Stomach smooth muscle (tissue), 2 donors: ENCODE data around the gene CST9L.

Experiments
- H3K27ac ChIP-seq: one replicate; pipeline ENCODE4 v1.7.0; 2013; ENCODE audit warnings: mild to moderate bottlenecking, low read length, inconsistent platforms
- H3K27me3 ChIP-seq, 2 donors: one replicate each; pipeline ENCODE4 v1.7.0; 2013; ENCODE audit warnings: low read length in 2 of 2; ENCODE audit not compliant: insufficient read depth in 2 of 2, control insufficient read depth in 1 of 2
- H3K36me3 ChIP-seq, 2 donors: one replicate each; pipeline ENCODE4 v1.7.0; 2013; ENCODE audit warnings: low read length in 2 of 2; ENCODE audit not compliant: control insufficient read depth in 2 of 2, insufficient read depth in 2 of 2
- H3K4me1 ChIP-seq: one replicate; pipeline ENCODE4 v1.7.0; 2013; ENCODE audit warnings: low read length; ENCODE audit not compliant: control insufficient read depth, insufficient read depth
- H3K4me3 ChIP-seq, 2 donors: one replicate each; pipeline ENCODE4 v1.7.0; 2013; ENCODE audit warnings: low read length in 2 of 2
- H3K9ac ChIP-seq, 2 donors: one replicate each; pipeline ENCODE4 v1.7.0; 2013; ENCODE audit warnings: low read length in 2 of 2, mild to moderate bottlenecking in 1 of 2
- H3K9me3 ChIP-seq, 2 donors: one replicate each; pipeline ENCODE4 v1.7.0; 2013; ENCODE audit warnings: low read length in 2 of 2; ENCODE audit not compliant: control insufficient read depth in 2 of 2
- donor health status: healthy.
- donor health status: Pancreatic carcinoma.

Gene CST9L

DNA sequence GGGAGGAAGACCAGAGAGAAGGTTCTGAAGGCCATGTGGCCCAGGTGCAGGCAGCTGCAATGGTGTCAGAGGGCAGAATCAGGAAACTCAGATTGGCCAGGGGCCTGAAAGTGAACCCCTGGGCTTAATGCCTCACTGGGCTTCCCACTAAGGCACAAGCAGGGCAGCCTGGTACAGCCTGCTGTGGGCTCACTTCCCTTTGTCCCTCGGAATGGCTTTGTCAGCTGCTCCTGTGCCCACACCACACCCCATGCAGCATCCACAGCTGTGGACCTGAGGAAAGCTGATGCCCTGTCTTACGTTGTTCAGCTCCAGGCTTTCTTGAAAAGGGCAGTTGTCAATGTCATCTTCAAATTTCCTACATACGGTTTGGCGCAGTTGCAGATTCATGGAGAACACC, 35.0 kb upstream of the CST9L start:
- Histone ChIP-seq H3K9ac (no peak overlapping the region), H3K27ac (no peak overlapping the region), H3K4me1 (peaks cover 5% of the 10 kb centered on the region), H3K9me3 (no peaks in the 10 kb centered on the region), H3K4me3 (no peak overlapping the region), H3K27me3 (peaks cover 0 to 6% of the 10 kb centered on the region in 2 donors), H3K36me3 (no peaks in the 10 kb centered on the region)

DNA sequence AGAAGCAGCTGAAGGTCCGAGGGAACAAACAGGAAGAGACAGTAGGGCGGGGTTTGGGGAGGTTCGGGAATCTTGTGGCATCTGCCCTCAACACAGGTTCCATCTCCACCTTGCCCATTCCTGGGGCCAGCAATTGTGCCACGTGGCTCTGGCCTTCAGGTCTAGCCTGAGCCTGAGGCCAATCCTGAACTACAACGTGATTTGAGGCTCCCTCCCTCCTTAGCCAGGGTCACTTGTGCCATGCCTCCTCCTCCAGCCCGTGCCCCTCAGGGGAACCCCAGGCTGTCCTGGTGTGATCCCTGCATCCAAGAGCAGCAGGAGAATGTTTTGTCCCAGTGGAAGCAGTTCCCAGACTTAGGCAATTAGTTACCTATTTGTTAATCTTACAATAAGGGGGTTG, 34.4 kb upstream of the CST9L start:
- Histone ChIP-seq H3K27ac (no peak overlapping the region), H3K27me3 (peaks cover 0 to 6% of the 10 kb centered on the region in 2 donors), H3K36me3 (no peaks in the 10 kb centered on the region), H3K9me3 (no peaks in the 10 kb centered on the region), H3K9ac (no peak overlapping the region), H3K4me1 (peaks cover 5% of the 10 kb centered on the region), H3K4me3 (no peak overlapping the region)

- no peak overlapping the region for H3K4me3 ChIP-seq
- H3K27ac ChIP-seq: no peak overlapping the region
- no peaks in the 10 kb centered on the region for H3K36me3 ChIP-seq
- no peak overlapping the region for H3K9ac ChIP-seq
- peaks cover 5% of the 10 kb centered on the region for H3K4me1 ChIP-seq
- no peaks in the 10 kb centered on the region for H3K9me3 ChIP-seq
- peaks cover 0 to 6% of the 10 kb centered on the region in 2 donors for H3K27me3 ChIP-seq
Observed at GRCh38 chr20:23602241-23602640, 34.0 kb upstream of the CST9L start.

DNA sequence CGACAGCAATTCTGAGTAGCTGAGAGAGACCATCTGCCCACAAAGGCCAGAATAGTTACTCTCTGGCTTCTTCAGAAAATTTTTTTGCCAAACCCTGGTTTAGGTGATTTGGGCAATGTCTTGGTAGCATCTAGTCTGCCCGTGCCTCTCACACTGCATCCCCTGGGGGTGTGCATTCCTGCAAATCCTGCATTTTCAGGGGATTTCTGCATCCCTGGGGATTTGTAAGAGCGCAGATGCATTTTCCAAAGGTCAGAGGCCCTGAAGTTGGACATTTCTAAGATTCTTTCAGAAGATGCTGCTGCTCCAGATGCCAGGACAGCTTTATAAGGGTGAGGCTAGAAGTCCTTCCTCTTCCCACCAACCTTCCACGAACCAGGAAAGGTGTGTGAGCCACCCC, 33.4 kb upstream of the CST9L start:
- H3K9me3 ChIP-seq: no peaks in the 10 kb centered on the region
- H3K27me3 ChIP-seq: peaks cover 0 to 6% of the 10 kb centered on the region in 2 donors
- H3K4me1 ChIP-seq: peaks cover 5% of the 10 kb centered on the region
- H3K4me3 ChIP-seq: no peak overlapping the region
- no peaks in the 10 kb centered on the region for H3K36me3 ChIP-seq
- no peak overlapping the region for H3K27ac ChIP-seq
- no peak overlapping the region for H3K9ac ChIP-seq

DNA sequence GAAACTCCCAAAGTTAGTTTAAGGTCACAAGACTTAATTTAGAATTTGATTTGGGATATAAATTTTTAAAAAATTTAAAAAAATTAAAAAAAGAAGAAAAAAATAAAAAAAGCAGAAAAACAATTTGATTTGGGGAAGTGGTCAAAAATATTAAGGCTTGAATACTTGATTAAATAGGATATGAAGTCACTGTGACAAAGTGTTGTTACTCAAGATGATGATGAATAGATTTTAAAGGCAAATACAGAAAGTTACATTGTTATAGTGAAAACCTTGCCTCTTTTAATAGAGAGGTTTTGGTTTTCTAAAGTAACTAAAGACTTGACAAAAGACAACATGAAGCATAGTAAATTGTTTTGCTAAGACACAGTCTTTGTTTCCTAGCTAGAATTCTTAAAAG, 30.2 kb upstream of the CST9L start:
- no peaks in the 10 kb centered on the region for H3K36me3 ChIP-seq
- H3K9me3 ChIP-seq: no peaks in the 10 kb centered on the region
- H3K4me1 ChIP-seq: no peaks in the 10 kb centered on the region
- H3K9ac ChIP-seq: no peak overlapping the region
- H3K4me3 ChIP-seq: no peak overlapping the region
- peaks cover 0 to 3% of the 10 kb centered on the region in 2 donors for H3K27me3 ChIP-seq
- no peak overlapping the region for H3K27ac ChIP-seq

DNA sequence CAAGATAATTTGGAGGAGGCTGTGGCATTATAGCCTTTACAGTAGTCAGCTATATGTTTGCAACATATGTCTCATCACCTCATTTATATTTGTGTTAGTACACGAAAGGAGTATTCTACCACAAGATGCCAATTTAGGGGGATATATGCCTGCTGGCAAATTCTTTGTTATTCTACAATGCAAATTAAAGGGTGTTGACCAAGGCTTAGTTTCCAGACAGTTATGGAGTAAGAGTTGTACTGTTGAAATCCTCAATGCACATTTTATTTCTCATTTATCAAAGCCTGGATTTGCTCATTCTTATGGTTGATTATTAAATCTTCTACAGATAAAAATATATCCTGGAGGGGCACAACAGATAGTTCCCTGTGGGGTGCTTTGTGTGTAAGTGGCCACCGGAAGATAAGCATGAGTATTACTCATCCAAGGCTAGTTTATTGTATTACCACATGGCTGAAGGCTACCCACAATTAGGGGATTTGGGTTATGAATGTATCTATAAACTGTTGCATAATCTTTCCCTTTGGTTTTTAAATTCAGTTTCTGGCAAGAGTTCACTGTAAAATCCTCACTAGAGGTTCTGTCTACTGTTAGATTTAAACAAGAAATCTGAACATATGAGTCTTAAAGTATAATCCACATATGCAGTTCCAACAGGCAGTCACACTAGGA, 28.4 kb upstream of the CST9L start:
- H3K4me1 ChIP-seq: no peaks in the 10 kb centered on the region

GRCh38 chr20:23595941-23596340, 27.7 kb upstream of the CST9L start:
- Histone ChIP-seq H3K4me1 (no peaks in the 10 kb centered on the region), H3K9ac (no peak overlapping the region), H3K4me3 (no peak overlapping the region), H3K27me3 (no peaks in the 10 kb centered on the region), H3K9me3 (no peaks in the 10 kb centered on the region), H3K36me3 (no peaks in the 10 kb centered on the region), H3K27ac (no peak overlapping the region)

More for the DNA sequence above, 28.4 kb upstream of the CST9L start:
- no peak overlapping the region for H3K9ac ChIP-seq
- no peak overlapping the region for H3K4me3 ChIP-seq
- no peaks in the 10 kb centered on the region for H3K9me3 ChIP-seq
- H3K36me3 ChIP-seq: no peaks in the 10 kb centered on the region
- no peaks in the 10 kb centered on the region for H3K27me3 ChIP-seq
- no peak overlapping the region for H3K27ac ChIP-seq

DNA sequence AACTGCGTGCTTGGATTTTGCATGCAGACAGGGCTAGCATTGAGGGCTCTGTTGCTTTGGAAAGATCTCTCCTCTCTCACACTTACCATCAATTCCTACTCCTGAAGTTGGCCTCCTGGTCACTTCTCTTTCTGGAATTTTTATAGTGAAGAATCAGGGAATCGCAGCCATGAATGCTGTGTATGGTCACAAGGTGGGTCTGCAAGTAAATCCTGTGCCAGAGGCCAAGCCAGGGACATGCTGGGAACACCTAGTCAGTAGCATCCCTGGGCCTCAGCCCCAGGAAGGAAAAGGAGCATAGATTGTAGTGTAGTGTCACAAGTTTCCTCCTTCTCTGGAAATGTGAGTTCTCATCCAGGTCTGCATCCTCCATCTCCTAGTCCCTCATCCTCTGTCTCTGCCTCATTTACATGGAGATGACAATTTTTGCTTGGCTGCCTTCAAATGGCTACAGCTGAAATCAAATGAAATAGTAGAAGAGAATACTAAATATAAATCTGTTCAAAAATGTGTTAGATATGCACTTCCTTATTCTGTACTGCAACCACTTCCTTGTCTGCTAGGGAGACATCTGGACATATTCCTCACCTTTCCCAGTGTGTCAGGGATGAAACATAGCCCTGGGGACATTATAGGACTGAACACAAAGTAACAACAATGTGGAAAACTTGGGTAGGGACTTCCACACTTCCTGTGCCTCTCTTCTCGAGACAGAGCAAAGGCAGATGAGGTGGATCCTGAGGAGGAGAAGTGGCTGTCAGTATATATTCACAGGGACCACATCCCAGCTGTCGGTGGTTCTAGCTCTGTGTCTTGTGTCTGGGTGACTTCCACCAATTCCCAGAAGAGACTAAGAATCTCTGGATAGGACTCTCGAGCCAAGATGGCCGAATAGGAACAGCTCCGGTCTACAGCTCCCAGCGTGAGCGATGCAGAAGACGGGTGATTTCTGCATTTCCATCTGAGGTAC, 20.4 kb upstream of the CST9L start:
- Histone ChIP-seq H3K9ac (no peak overlapping the region), H3K27me3 (peaks cover 0 to 11% of the 10 kb centered on the region in 2 donors)

DNA sequence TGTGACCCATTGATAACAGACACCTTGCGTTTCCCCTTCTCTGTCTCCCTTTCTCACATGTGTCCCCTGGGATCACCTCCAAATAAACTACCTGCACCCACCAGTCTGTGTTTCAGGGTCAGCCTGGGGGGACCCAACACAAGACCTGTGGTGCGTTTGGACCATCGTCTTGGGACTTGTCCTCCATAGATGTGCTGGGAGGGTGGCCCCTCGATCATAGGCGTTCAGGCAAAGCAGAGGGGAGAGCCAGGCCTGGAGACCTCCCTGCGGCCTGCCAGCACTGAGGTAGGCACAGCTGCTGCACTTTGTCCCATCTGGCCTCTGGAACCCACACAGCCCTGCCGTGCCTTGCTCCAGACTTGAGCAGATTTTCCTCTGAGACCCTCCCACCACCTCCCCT, 19.3 kb upstream of the CST9L start:
- no peak overlapping the region for H3K4me3 ChIP-seq
- H3K4me1 ChIP-seq: no peaks in the 10 kb centered on the region
- no peaks in the 10 kb centered on the region for H3K9me3 ChIP-seq
- H3K27ac ChIP-seq: no peak overlapping the region
- H3K27me3 ChIP-seq: peaks cover 0 to 11% of the 10 kb centered on the region in 2 donors
- no peak overlapping the region for H3K9ac ChIP-seq
- H3K36me3 ChIP-seq: no peaks in the 10 kb centered on the region

More for the DNA sequence above, 20.4 kb upstream of the CST9L start:
- Histone ChIP-seq H3K4me3 (no peak overlapping the region), H3K27ac (no peak overlapping the region), H3K36me3 (no peaks in the 10 kb centered on the region), H3K9me3 (no peaks in the 10 kb centered on the region), H3K4me1 (no peaks in the 10 kb centered on the region)

DNA sequence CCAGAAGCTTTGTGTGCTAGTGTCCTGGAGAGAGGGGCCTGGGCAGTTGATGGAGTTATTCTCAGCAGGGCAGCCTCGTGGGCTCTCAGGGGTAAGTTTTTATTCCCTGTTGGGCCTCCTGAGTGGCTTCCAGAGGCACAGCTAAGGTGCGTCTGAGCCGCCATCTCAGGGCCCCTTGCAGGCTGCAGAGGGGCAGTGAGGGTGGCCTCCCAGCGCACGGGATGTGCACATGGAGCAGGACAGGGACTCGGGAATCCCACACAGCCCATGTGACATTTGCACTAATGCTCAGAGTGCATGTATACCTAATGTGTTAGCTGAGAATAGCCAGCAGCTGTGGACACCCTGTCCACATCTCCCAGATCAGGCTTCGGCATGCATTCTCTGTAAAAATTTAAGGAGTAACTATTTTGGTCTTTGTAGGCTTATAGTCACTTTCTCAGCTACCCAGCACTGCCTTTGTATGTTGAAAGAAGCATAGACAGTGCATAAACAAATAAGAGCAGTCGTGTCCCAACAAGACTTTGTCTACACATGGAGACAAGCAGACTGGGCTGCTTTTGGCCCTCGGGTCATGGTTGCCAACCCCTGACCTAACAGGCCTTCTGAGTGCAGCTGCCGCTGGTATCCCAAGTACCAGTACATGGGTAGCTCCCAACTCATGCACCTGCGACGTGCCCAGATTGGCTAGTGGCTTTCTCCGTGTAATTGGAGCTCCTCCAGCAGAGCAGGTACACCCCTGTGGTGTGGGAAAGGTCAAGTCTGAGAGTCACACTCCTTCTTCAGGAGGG, 18.6 kb upstream of the CST9L start:
- Histone ChIP-seq H3K4me3 (no peak overlapping the region), H3K9me3 (no peaks in the 10 kb centered on the region), H3K27ac (no peak overlapping the region), H3K9ac (no peak overlapping the region), H3K36me3 (no peaks in the 10 kb centered on the region), H3K27me3 (peaks cover 0 to 11% of the 10 kb centered on the region in 2 donors), H3K4me1 (no peaks in the 10 kb centered on the region)
